ENCODE results near the gene TTC13. TPM values are rescaled to one million over a fixed set of nuclear protein-coding genes. Genes with fewer than 3 reads are reported as not detected.

TTC13 gene
- total RNA-seq, 1 donor from 2014 or later = 19.5 TPM

DNA sequence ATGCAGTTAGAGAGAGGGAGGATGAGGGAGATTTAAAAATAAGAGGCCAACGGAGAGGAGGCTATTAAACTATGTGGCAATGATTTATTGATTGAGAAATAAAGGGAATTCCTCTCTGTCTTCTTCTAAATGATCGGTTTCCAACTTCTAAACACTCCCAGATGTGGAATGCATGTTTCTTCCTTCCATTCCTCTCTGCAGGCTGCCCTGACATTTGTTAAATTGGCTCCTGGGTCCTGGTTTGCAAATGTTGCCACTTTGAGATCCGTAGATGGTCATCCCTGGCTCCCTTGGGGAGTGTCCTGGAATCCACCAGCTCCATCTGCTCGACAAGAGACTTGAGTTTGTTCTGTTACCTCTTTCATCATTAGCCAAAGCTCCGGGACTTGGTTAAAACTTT, 100.1 kb downstream of the TTC13 start:
- Mint-ChIP-seq H3K27ac (ENCODE audit: unreplicated experiment) (peak overlapping the region; percentile 81), H3K4me3 (ENCODE audit: unreplicated experiment) (peak overlapping the region; percentile 49), H3K4me1 (ENCODE audit: unreplicated experiment) (peaks cover 38% of the 10 kb centered on the region), H3K27me3 (ENCODE audit: unreplicated experiment) (no peaks in the 10 kb centered on the region), H3K36me3 (ENCODE audit: unreplicated experiment) (no peaks in the 10 kb centered on the region), H3K9me3 (ENCODE audit: unreplicated experiment) (no peaks in the 10 kb centered on the region)
- TF ChIP-seq, protein P1, sequence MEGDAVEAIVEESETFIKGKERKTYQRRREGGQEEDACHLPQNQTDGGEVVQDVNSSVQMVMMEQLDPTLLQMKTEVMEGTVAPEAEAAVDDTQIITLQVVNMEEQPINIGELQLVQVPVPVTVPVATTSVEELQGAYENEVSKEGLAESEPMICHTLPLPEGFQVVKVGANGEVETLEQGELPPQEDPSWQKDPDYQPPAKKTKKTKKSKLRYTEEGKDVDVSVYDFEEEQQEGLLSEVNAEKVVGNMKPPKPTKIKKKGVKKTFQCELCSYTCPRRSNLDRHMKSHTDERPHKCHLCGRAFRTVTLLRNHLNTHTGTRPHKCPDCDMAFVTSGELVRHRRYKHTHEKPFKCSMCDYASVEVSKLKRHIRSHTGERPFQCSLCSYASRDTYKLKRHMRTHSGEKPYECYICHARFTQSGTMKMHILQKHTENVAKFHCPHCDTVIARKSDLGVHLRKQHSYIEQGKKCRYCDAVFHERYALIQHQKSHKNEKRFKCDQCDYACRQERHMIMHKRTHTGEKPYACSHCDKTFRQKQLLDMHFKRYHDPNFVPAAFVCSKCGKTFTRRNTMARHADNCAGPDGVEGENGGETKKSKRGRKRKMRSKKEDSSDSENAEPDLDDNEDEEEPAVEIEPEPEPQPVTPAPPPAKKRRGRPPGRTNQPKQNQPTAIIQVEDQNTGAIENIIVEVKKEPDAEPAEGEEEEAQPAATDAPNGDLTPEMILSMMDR (IDR thresholded peaks at IDR 0.05) = no peak
- DNase-seq (ENCODE audit: extremely low spot score, unreplicated experiment) = no peak

GRCh38 chr1:230877924-230878590, 100.6 kb downstream of the TTC13 start:
- no peaks in the 10 kb centered on the region for H3K9me3 Mint-ChIP-seq (ENCODE audit: unreplicated experiment)
- DNase-seq (ENCODE audit: extremely low spot score, unreplicated experiment) = no peak
- peaks cover 38% of the 10 kb centered on the region for H3K4me1 Mint-ChIP-seq (ENCODE audit: unreplicated experiment)
- TF ChIP-seq, protein P1 (IDR thresholded peaks at IDR 0.05) = no peak
- no peaks in the 10 kb centered on the region for H3K36me3 Mint-ChIP-seq (ENCODE audit: unreplicated experiment)
- peak overlapping the region; percentile 81 for H3K27ac Mint-ChIP-seq (ENCODE audit: unreplicated experiment)
- H3K27me3 Mint-ChIP-seq (ENCODE audit: unreplicated experiment) = no peaks in the 10 kb centered on the region
- H3K4me3 Mint-ChIP-seq (ENCODE audit: unreplicated experiment) = no peak overlapping the region

- peaks cover 38% of the 10 kb centered on the region for H3K4me1 Mint-ChIP-seq (ENCODE audit: unreplicated experiment)
- no peaks in the 10 kb centered on the region for H3K36me3 Mint-ChIP-seq (ENCODE audit: unreplicated experiment)
- no peak overlapping the region for H3K4me3 Mint-ChIP-seq (ENCODE audit: unreplicated experiment)
- H3K27ac Mint-ChIP-seq (ENCODE audit: unreplicated experiment) = no peak overlapping the region
- no peaks in the 10 kb centered on the region for H3K9me3 Mint-ChIP-seq (ENCODE audit: unreplicated experiment)
- no peak for DNase-seq (ENCODE audit: extremely low spot score, unreplicated experiment)
- H3K27me3 Mint-ChIP-seq (ENCODE audit: unreplicated experiment) = no peaks in the 10 kb centered on the region
- TF ChIP-seq, protein P1 (IDR thresholded peaks at IDR 0.05) = no peak
These were observed 101.3 kb downstream of the TTC13 start for GRCh38 chr1:230877146-230877923.

GRCh38 chr1:230876660-230877059, 102.0 kb downstream of the TTC13 start:
- no peaks in the 10 kb centered on the region for H3K9me3 Mint-ChIP-seq (ENCODE audit: unreplicated experiment)
- H3K4me3 Mint-ChIP-seq (ENCODE audit: unreplicated experiment) = no peak overlapping the region
- TF ChIP-seq, protein P1 (IDR thresholded peaks at IDR 0.05) = no peak
- no peaks in the 10 kb centered on the region for H3K36me3 Mint-ChIP-seq (ENCODE audit: unreplicated experiment)
- H3K4me1 Mint-ChIP-seq (ENCODE audit: unreplicated experiment) = peaks cover 38% of the 10 kb centered on the region
- DNase-seq (ENCODE audit: extremely low spot score, unreplicated experiment) = no peak
- H3K27me3 Mint-ChIP-seq (ENCODE audit: unreplicated experiment) = no peaks in the 10 kb centered on the region
- no peak overlapping the region for H3K27ac Mint-ChIP-seq (ENCODE audit: unreplicated experiment)

DNA sequence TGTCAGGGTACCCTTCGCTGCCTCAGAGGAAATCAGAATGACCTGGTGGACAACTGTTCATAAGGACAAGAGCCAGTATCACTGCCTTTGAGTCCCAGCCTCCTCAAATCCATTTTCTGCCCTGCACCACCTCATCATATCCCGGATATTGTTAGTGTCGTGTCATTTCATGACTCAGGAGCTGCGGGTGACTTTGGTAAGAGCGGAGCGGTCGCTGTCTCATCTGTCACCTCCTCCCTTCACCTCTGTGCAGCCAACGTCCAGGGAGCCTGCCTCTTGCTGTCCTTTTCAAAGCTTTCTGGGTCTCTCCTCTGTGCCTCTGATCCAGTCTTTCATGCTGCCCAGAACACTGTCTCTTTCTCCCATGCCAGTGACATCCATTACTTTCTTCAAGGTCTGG, 103.3 kb downstream of the TTC13 start:
- Mint-ChIP-seq H3K27me3 (ENCODE audit: unreplicated experiment) (no peaks in the 10 kb centered on the region), H3K4me1 (ENCODE audit: unreplicated experiment) (peaks cover 44% of the 10 kb centered on the region), H3K36me3 (ENCODE audit: unreplicated experiment) (no peaks in the 10 kb centered on the region), H3K4me3 (ENCODE audit: unreplicated experiment) (no peak overlapping the region), H3K27ac (ENCODE audit: unreplicated experiment) (no peak overlapping the region), H3K9me3 (ENCODE audit: unreplicated experiment) (no peaks in the 10 kb centered on the region)
- DNase-seq (ENCODE audit: extremely low spot score, unreplicated experiment) = no peak
- TF ChIP-seq, protein P1 (IDR thresholded peaks at IDR 0.05) = no peak

Measured in osteocyte (in vitro differentiated cells).